T-helper 1 cell treated with Interleukin-12 subunit alpha and Interleukin-12 subunit beta and Interleukin-4 antibody, amounts not matched to agents 30 ng/mL and 1 ng/mL, for 36 hours (primary cell): Measurements from ENCODE around the gene NRL. TPM values are rescaled to one million over a fixed set of nuclear protein-coding genes. Genes with fewer than 3 reads are reported as not detected.
"Not testable (repeated sequence)": the region's sequence is repeated elsewhere in the genome, so short reads cannot be mapped to it uniquely, and the experiment has no call there.

Source experiments
- intact Hi-C: fragments of 100-400 bp; cut with micrococcal nuclease; formaldehyde crosslinking; loops from one replicate; pipeline ENCODE4 v1.15.1; 2024
- total RNA-seq: library from RNA; stranded (reverse); gene quantifications from 2 replicates; pipeline ENCODE4 v1.2.3, GENCODE V29; 2022

NRL gene
- total RNA-seq, 1 donor from 2014 or later, result 2.5 TPM

- intact Hi-C loops, result no loop called here
Measured at GRCh38 chr14:24057271-24057670, 57.5 kb downstream of the NRL start.

GRCh38 chr14:24056800-24057184, 58.0 kb downstream of the NRL start:
- intact Hi-C loops, result no loop called here

- intact Hi-C loops, result no loop called here
Measured at GRCh38 chr14:24055971-24056799, 58.6 kb downstream of the NRL start.

GRCh38 chr14:24054646-24055045, 60.1 kb downstream of the NRL start:
- intact Hi-C loops, result no loop called here

GRCh38 chr14:24054324-24054641, 60.5 kb downstream of the NRL start:
- intact Hi-C loops, result no loop called here

GRCh38 chr14:24053548-24054323, 61.0 kb downstream of the NRL start:
- intact Hi-C loops, result no loop called here

GRCh38 chr14:24052656-24053547, 61.8 kb downstream of the NRL start:
- intact Hi-C loops, result loop anchor here (1.0 kb wide), 5 partner anchors 17 to 65 kb away; partner anchors contain the start of genes DCAF11, DHRS4L2, NRL and PCK2

- intact Hi-C loops, result loop anchor here (1.0 kb wide), 5 partner anchors 16 to 64 kb away; partner anchors contain the start of genes DCAF11, DHRS4L2, NRL and PCK2
Measured at GRCh38 chr14:24051789-24052655, 62.7 kb downstream of the NRL start, which contains the start of gene CARMIL3. Gene CARMIL3, plus strand, starts transcription at chr14:24052009. Its CDS starts 145 bp downstream, at chr14:24052154.

- intact Hi-C loops, result no loop called here
Measured at GRCh38 chr14:24051176-24051788, 63.5 kb downstream of the NRL start.

- intact Hi-C loops, result not testable (repeated sequence)
Measured at GRCh38 chr14:24050753-24051152, 64.0 kb downstream of the NRL start.

GRCh38 chr14:24049002-24049401, 65.7 kb downstream of the NRL start:
- intact Hi-C loops, result not testable (repeated sequence)

GRCh38 chr14:24042746-24043145, 72.0 kb downstream of the NRL start:
- intact Hi-C loops, result no loop called here

GRCh38 chr14:24040692-24041091, 74.1 kb downstream of the NRL start:
- intact Hi-C loops, result no loop called here

GRCh38 chr14:24038686-24039085, 76.1 kb downstream of the NRL start:
- intact Hi-C loops, result loop anchor here (5.0 kb wide), 1 partner anchor 51 kb away; the partner anchor contains the start of gene DHRS4L2

GRCh38 chr14:24037658-24038037, 77.1 kb downstream of the NRL start:
- intact Hi-C loops, result loop anchor here (5.0 kb wide), 1 partner anchor 50 kb away; the partner anchor contains the start of gene DHRS4L2

- intact Hi-C loops, result loop anchor here (1.0 to 5.0 kb wide), 4 partner anchors 15 to 72 kb away; partner anchors contain the start of genes CARMIL3 and DHRS4L2
Measured at GRCh38 chr14:24036963-24037657, 77.6 kb downstream of the NRL start.

- intact Hi-C loops, result loop anchor here (1.0 to 5.0 kb wide), 4 partner anchors 16 to 73 kb away; partner anchors contain the start of genes CARMIL3 and DHRS4L2
Measured at GRCh38 chr14:24036169-24036962, 78.4 kb downstream of the NRL start.

GRCh38 chr14:24035769-24036168, 79.0 kb downstream of the NRL start:
- intact Hi-C loops, result loop anchor here (1.0 to 5.0 kb wide), 4 partner anchors 17 to 74 kb away; partner anchors contain the start of genes CARMIL3 and DHRS4L2
